Activated CD4-positive, alpha-beta memory T cell treated with anti-CD3 and anti-CD28 coated beads, Interleukin-2, amount 10 ng/mL, durations not matched to agents 7 days and 5 days (primary cell): ENCODE results near the gene GPSM1. TPM values are rescaled to one million over a fixed set of nuclear protein-coding genes. Genes with fewer than 3 reads are reported as not detected.

Source experiments
- CTCF ChIA-PET: fragments of 350-600 bp; sonication (Branson Sonifier 250); formaldehyde crosslinking; loops from one replicate; lab custom pipeline; 2021; ENCODE audit warnings: antibody characterized with exemption, inconsistent platforms; lab: Charles Lee
- POLR2A ChIA-PET: fragments of 350-600 bp; sonication (Branson Sonifier 250); formaldehyde crosslinking; loops from one replicate; lab custom pipeline; 2021; ENCODE audit warnings: antibody characterized with exemption; lab: Charles Lee
- DNase-seq: peaks from one replicate; pipeline ENCODE4 v3.0.0-alpha.2; 2020
- H3K27ac Mint-ChIP-seq: one replicate; pipeline ENCODE4 v1.8.0; 2021; ENCODE audit warnings: mild to moderate bottlenecking, mixed read lengths
- H3K27me3 Mint-ChIP-seq: one replicate; pipeline ENCODE4 v1.8.0; 2021; ENCODE audit warnings: mixed read lengths
- H3K36me3 Mint-ChIP-seq: one replicate; pipeline ENCODE4 v1.8.0; 2021; ENCODE audit warnings: low read depth, mixed read lengths
- H3K4me1 Mint-ChIP-seq: one replicate; pipeline ENCODE4 v1.8.0; 2021; ENCODE audit warnings: mixed read lengths
- H3K4me3 Mint-ChIP-seq: one replicate; pipeline ENCODE4 v1.8.0; 2021; ENCODE audit warnings: mild to moderate bottlenecking, mixed read lengths
- H3K9me3 Mint-ChIP-seq: one replicate; pipeline ENCODE4 v1.8.0; 2021; ENCODE audit warnings: mixed read lengths
- total RNA-seq, 2 experiments: library from RNA; stranded (reverse); gene quantifications; one replicate each; pipeline ENCODE4 v1.2.3, GENCODE V29; 2021

The GPSM1 gene
- total RNA-seq, 2 experiments from 2014 or later = 6.0 to 6.5 TPM

- ChIA-PET CTCF (interaction anchor here (1.7 kb wide), 1 partner anchor 16 kb away, joined by 6 read pairs; no protein-coding TSS in a partner anchor), POLR2A (interaction anchor here (0.8 to 1.8 kb wide), 7 partner anchors 9 to 31 kb away, joined by 3 to 8 read pairs (median 4); partner anchors contain the start of gene DNLZ)
- no peaks in the 10 kb centered on the region for H3K9me3 Mint-ChIP-seq
- H3K4me1 Mint-ChIP-seq = peaks cover 20% of the 10 kb centered on the region
- no peak overlapping the region for H3K27ac Mint-ChIP-seq
- H3K36me3 Mint-ChIP-seq = peaks cover 32% of the 10 kb centered on the region
- H3K27me3 Mint-ChIP-seq = no peaks in the 10 kb centered on the region
- no peak for DNase-seq
- H3K4me3 Mint-ChIP-seq = no peak overlapping the region
Observed at GRCh38 chr9:136385015-136385414, 57.7 kb downstream of the GPSM1 start.

GRCh38 chr9:136386018-136386417 is 58.7 kb downstream of the GPSM1 start:
- CTCF ChIA-PET = interaction anchor here (1.1 to 2.3 kb wide), 4 partner anchors 15 to 23 kb away, joined by 3 to 9 read pairs (median 5); no protein-coding TSS in a partner anchor
- POLR2A ChIA-PET = interaction anchor here (0.6 to 1.2 kb wide), 3 partner anchors 11 to 32 kb away, joined by 3 to 7 read pairs (median 4); no protein-coding TSS in a partner anchor
- Mint-ChIP-seq H3K9me3 (no peaks in the 10 kb centered on the region), H3K36me3 (peaks cover 32% of the 10 kb centered on the region), H3K27me3 (no peaks in the 10 kb centered on the region), H3K4me1 (peaks cover 20% of the 10 kb centered on the region), H3K27ac (no peak overlapping the region), H3K4me3 (no peak overlapping the region)
- DNase-seq = no peak

- H3K36me3 Mint-ChIP-seq = peaks cover 39% of the 10 kb centered on the region
Observed at GRCh38 chr9:136387217-136387616, 59.9 kb downstream of the GPSM1 start.

GRCh38 chr9:136389396-136389795 is 62.1 kb downstream of the GPSM1 start:
- H3K4me1 Mint-ChIP-seq = peaks cover 20% of the 10 kb centered on the region
- no peaks in the 10 kb centered on the region for H3K9me3 Mint-ChIP-seq
- ChIA-PET CTCF (interaction anchor here (1.5 to 2.0 kb wide), 2 partner anchors 12 to 27 kb away, joined by 4 to 6 read pairs; no protein-coding TSS in a partner anchor), POLR2A (interaction anchor here (1.2 to 2.6 kb wide), 2 partner anchors 10 to 26 kb away, joined by 3 to 13 read pairs; partner anchors contain the start of gene DNLZ)
- peaks cover 37% of the 10 kb centered on the region for H3K36me3 Mint-ChIP-seq
- no peak overlapping the region for H3K27ac Mint-ChIP-seq
- DNase-seq = no peak
- no peak overlapping the region for H3K4me3 Mint-ChIP-seq
- no peaks in the 10 kb centered on the region for H3K27me3 Mint-ChIP-seq

More at GRCh38 chr9:136387217-136387616, 59.9 kb downstream of the GPSM1 start:
- no peak for DNase-seq
- H3K27me3 Mint-ChIP-seq = no peaks in the 10 kb centered on the region
- no peak overlapping the region for H3K4me3 Mint-ChIP-seq
- no peak overlapping the region for H3K27ac Mint-ChIP-seq
- no peaks in the 10 kb centered on the region for H3K9me3 Mint-ChIP-seq
- H3K4me1 Mint-ChIP-seq = peaks cover 20% of the 10 kb centered on the region
- POLR2A ChIA-PET = interaction anchor here (2.6 kb wide), 1 partner anchor 24 kb away, joined by 13 read pairs; the partner anchor contains the start of gene DNLZ
- CTCF ChIA-PET = interaction anchor here (2.3 kb wide), 1 partner anchor 24 kb away, joined by 9 read pairs; no protein-coding TSS in a partner anchor

- H3K4me3 Mint-ChIP-seq = no peak overlapping the region
Observed at GRCh38 chr9:136391737-136392537, 64.6 kb downstream of the GPSM1 start.

GRCh38 chr9:136392538-136393449 is 65.5 kb downstream of the GPSM1 start:
- Mint-ChIP-seq H3K4me3 (no peak overlapping the region), H3K4me1 (peaks cover 11% of the 10 kb centered on the region), H3K9me3 (no peaks in the 10 kb centered on the region), H3K36me3 (peaks cover 36% of the 10 kb centered on the region), H3K27me3 (no peaks in the 10 kb centered on the region), H3K27ac (no peak overlapping the region)
- POLR2A ChIA-PET = interaction anchor here (1.0 to 1.1 kb wide), 2 partner anchors 11 to 30 kb away, joined by 3 read pairs; partner anchors contain the start of gene DNLZ
- CTCF ChIA-PET = no interaction called here
- DNase-seq = no peak

More at GRCh38 chr9:136391737-136392537, 64.6 kb downstream of the GPSM1 start:
- POLR2A ChIA-PET = interaction anchor here (0.7 to 1.1 kb wide), 3 partner anchors 10 to 29 kb away, joined by 3 to 4 read pairs (median 3); partner anchors contain the start of gene DNLZ
- CTCF ChIA-PET = interaction anchor here (1.0 kb wide), 1 partner anchor 29 kb away, joined by 3 read pairs; no protein-coding TSS in a partner anchor
- no peaks in the 10 kb centered on the region for H3K9me3 Mint-ChIP-seq
- no peaks in the 10 kb centered on the region for H3K27me3 Mint-ChIP-seq
- H3K36me3 Mint-ChIP-seq = peaks cover 38% of the 10 kb centered on the region
- peak overlapping the region; percentile 8 for H3K27ac Mint-ChIP-seq
- peaks cover 9% of the 10 kb centered on the region for H3K4me1 Mint-ChIP-seq
- DNase-seq = no peak

- Mint-ChIP-seq H3K4me1 (peaks cover 16% of the 10 kb centered on the region), H3K27me3 (no peaks in the 10 kb centered on the region), H3K36me3 (peaks cover 33% of the 10 kb centered on the region), H3K27ac (no peak overlapping the region), H3K9me3 (no peaks in the 10 kb centered on the region), H3K4me3 (no peak overlapping the region)
- ChIA-PET POLR2A (interaction anchor here (1.1 kb wide), 1 partner anchor 30 kb away, joined by 3 read pairs; the partner anchor contains the start of gene DNLZ), CTCF (no interaction called here)
- DNase-seq = no peak
Observed at GRCh38 chr9:136393531-136393930, 66.2 kb downstream of the GPSM1 start.

- no peak overlapping the region for H3K27ac Mint-ChIP-seq
- ChIA-PET CTCF (no interaction called here), POLR2A (no interaction called here)
- H3K4me1 Mint-ChIP-seq = peaks cover 19% of the 10 kb centered on the region
- no peak for DNase-seq
- H3K9me3 Mint-ChIP-seq = no peaks in the 10 kb centered on the region
- H3K27me3 Mint-ChIP-seq = no peaks in the 10 kb centered on the region
- peaks cover 39% of the 10 kb centered on the region for H3K36me3 Mint-ChIP-seq
- H3K4me3 Mint-ChIP-seq = no peak overlapping the region
Observed at GRCh38 chr9:136394312-136395019, 67.1 kb downstream of the GPSM1 start.

- Mint-ChIP-seq H3K27ac (no peak overlapping the region), H3K27me3 (no peaks in the 10 kb centered on the region), H3K4me3 (no peak overlapping the region), H3K9me3 (no peaks in the 10 kb centered on the region), H3K36me3 (peaks cover 36% of the 10 kb centered on the region), H3K4me1 (peaks cover 17% of the 10 kb centered on the region)
- DNase-seq = no peak
- POLR2A ChIA-PET = interaction anchor here (1.1 kb wide), 1 partner anchor 32 kb away, joined by 3 read pairs; no protein-coding TSS in a partner anchor
- CTCF ChIA-PET = no interaction called here
Observed at GRCh38 chr9:136395020-136395340, 67.6 kb downstream of the GPSM1 start.

- Mint-ChIP-seq H3K27me3 (no peaks in the 10 kb centered on the region), H3K9me3 (no peaks in the 10 kb centered on the region), H3K36me3 (peaks cover 36% of the 10 kb centered on the region), H3K4me1 (peaks cover 20% of the 10 kb centered on the region), H3K27ac (no peak overlapping the region), H3K4me3 (no peak overlapping the region)
- ChIA-PET CTCF (interaction anchor here (0.8 kb wide), 1 partner anchor 83 kb away, joined by 3 read pairs; no protein-coding TSS in a partner anchor), POLR2A (interaction anchor here (1.0 to 2.2 kb wide), 4 partner anchors 9 to 33 kb away, joined by 3 to 7 read pairs (median 4); no protein-coding TSS in a partner anchor)
- no peak for DNase-seq
Observed at GRCh38 chr9:136395345-136396218, 68.2 kb downstream of the GPSM1 start.

- POLR2A ChIA-PET = interaction anchor here (1.0 to 2.2 kb wide), 3 partner anchors 8 to 13 kb away, joined by 3 to 7 read pairs (median 4); no protein-coding TSS in a partner anchor
- no peaks in the 10 kb centered on the region for H3K9me3 Mint-ChIP-seq
- CTCF ChIA-PET = interaction anchor here (0.8 kb wide), 1 partner anchor 84 kb away, joined by 3 read pairs; no protein-coding TSS in a partner anchor
- H3K36me3 Mint-ChIP-seq = peaks cover 36% of the 10 kb centered on the region
- DNase-seq = no peak
- peaks cover 25% of the 10 kb centered on the region for H3K4me1 Mint-ChIP-seq
- no peaks in the 10 kb centered on the region for H3K27me3 Mint-ChIP-seq
- no peak overlapping the region for H3K27ac Mint-ChIP-seq
- H3K4me3 Mint-ChIP-seq = no peak overlapping the region
Observed at GRCh38 chr9:136396219-136396515, 68.8 kb downstream of the GPSM1 start.
